ENCODE measurements around the gene FAT4. TPM values are rescaled to one million over a fixed set of nuclear protein-coding genes. Genes with fewer than 3 reads are reported as not detected.

Gene FAT4
- total and polyA plus RNA-seq, 2 of the 8 experiments (the other 6 are each of a cell fraction or from before 2014, with no cell fraction given) = 1.3 to 5.3 TPM

GRCh38 chr4:125313989-125314667 is 627 bp upstream of the FAT4 start (continued):
- TF ChIP-seq BACH1 (IDR thresholded peaks at IDR 0.05; ENCODE audit: low read length) (no peak), TCF12 (IDR thresholded peaks at IDR 0.05; ENCODE audit: low read depth, low read length) (no peak)
